Karpas-422 (cell line): ENCODE results near the gene MINDY2. TPM values are rescaled to one million over a fixed set of nuclear protein-coding genes. Genes with fewer than 3 reads are reported as not detected.
A peak's percentile ranks its signal among the peaks of the same experiment; 100 is the strongest.

Source experiments
- DNase-seq: peaks from one replicate; pipeline ENCODE4 v3.0.0-alpha.2; 2015
- H2AFZ ChIP-seq: fragments of 200-600 bp; sonication (generic); 2 replicates; pipeline ENCODE4 v1.6.1; 2014; ENCODE audit warnings: antibody characterized with exemption, low read length, mixed read lengths
- H3K27ac ChIP-seq: fragments of 200-600 bp; sonication (generic); 2 replicates; pipeline ENCODE4 v1.5.1; 2014; ENCODE audit warnings: mild to moderate bottlenecking, low read length, moderate library complexity
- H3K27me3 ChIP-seq: fragments of 200-600 bp; sonication (generic); 2 replicates; pipeline ENCODE4 v1.6.1; 2014; ENCODE audit warnings: low read length, mixed read lengths
- H3K36me3 ChIP-seq: fragments of 200-600 bp; sonication (generic); 2 replicates; pipeline ENCODE4 v1.6.1; 2014; ENCODE audit warnings: low read length, mixed read lengths; ENCODE audit not compliant: insufficient read depth
- H3K4me1 ChIP-seq: fragments of 200-600 bp; sonication (generic); 2 replicates; pipeline ENCODE4 v1.6.1; 2014; ENCODE audit warnings: mild to moderate bottlenecking, low read length, mixed read lengths
- H3K4me2 ChIP-seq: fragments of 200-600 bp; sonication (generic); 2 replicates; pipeline ENCODE4 v1.6.1; 2014; ENCODE audit warnings: low read length, low read depth, mild to moderate bottlenecking; ENCODE audit not compliant: poor library complexity, severe bottlenecking
- H3K4me3 ChIP-seq: fragments of 200-600 bp; sonication (generic); 2 replicates; pipeline ENCODE4 v1.5.1; 2014; ENCODE audit warnings: mild to moderate bottlenecking, antibody characterized with exemption, low read length, mixed read lengths
- H3K79me2 ChIP-seq: fragments of 200-600 bp; sonication (generic); 2 replicates; pipeline ENCODE4 v1.6.1; 2014; ENCODE audit warnings: mild to moderate bottlenecking, low read length, mixed read lengths
- H3K9ac ChIP-seq: fragments of 200-600 bp; sonication (generic); 2 replicates; pipeline ENCODE4 v1.6.0; 2014; ENCODE audit warnings: low read length
- H3K9me2 ChIP-seq: fragments of 200-600 bp; sonication (generic), shearing (Covaris generic); replicated peaks from 2 replicates; pipeline ENCODE4 v1.6.0; 2014; ENCODE audit warnings: mild to moderate bottlenecking, low read length, moderate library complexity; ENCODE audit not compliant: insufficient read depth
- H3K9me3 ChIP-seq: fragments of 300-700, 200-600 bp; sonication (generic); 2 replicates; pipeline ENCODE4 v1.6.1; 2014; ENCODE audit warnings: low read length, mixed read lengths
- H4K20me1 ChIP-seq: fragments of 200-600 bp; sonication (generic); 2 replicates; pipeline ENCODE4 v1.6.1; 2014; ENCODE audit warnings: mild to moderate bottlenecking, antibody characterized with exemption, low read length, low read depth; ENCODE audit not compliant: insufficient read depth
- total RNA-seq: library from RNA; depleted of rRNA; stranded (reverse); fragments of >200 nt; shearing (Covaris generic); gene quantifications from 2 replicates; pipeline ENCODE4 v1.2.3, GENCODE V29; 2014; ENCODE audit warnings: low replicate concordance; rRNA removed

Gene MINDY2, protein sequence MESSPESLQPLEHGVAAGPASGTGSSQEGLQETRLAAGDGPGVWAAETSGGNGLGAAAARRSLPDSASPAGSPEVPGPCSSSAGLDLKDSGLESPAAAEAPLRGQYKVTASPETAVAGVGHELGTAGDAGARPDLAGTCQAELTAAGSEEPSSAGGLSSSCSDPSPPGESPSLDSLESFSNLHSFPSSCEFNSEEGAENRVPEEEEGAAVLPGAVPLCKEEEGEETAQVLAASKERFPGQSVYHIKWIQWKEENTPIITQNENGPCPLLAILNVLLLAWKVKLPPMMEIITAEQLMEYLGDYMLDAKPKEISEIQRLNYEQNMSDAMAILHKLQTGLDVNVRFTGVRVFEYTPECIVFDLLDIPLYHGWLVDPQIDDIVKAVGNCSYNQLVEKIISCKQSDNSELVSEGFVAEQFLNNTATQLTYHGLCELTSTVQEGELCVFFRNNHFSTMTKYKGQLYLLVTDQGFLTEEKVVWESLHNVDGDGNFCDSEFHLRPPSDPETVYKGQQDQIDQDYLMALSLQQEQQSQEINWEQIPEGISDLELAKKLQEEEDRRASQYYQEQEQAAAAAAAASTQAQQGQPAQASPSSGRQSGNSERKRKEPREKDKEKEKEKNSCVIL
- total RNA-seq = 10.9 and 11.4 TPM in 2 replicates

DNA sequence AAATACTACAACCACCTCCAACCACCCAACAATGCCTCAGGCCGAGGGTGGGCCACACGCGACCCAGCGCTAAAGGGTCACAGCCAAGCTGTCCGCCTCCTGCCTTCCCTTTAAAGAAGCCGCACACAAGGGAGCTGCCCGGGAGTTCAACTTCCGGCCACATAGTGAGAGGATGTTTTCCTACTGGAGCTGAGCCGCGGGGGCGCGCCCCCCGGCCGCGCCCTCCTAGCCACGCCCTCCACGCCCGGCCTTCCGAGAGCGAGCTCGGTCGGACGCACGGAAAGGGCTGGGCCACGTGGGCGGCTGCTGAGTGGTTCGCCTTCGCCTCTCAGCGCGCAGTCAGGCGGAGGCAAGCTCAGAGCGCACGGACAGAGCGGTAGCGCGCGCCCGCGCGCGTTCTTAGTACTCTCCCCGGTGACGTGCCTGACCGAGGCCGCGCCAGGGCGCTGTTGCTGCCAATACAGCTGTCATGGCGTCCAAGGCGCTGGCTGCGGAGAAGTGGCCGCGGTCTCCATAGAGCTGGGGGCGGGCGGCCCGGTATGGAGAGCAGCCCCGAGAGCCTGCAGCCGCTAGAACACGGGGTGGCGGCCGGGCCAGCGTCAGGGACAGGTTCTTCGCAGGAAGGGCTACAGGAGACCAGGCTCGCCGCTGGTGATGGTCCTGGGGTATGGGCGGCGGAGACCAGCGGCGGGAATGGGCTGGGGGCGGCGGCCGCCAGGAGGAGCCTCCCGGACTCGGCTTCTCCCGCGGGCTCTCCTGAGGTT is at the start of gene MINDY2:
Gene MINDY2 (plus strand): TSS at position 446 of the 764 bp plus-strand sequence. CDS start 94 bp downstream, at position 540.
- H3K4me3 ChIP-seq = peak within 1 kb of the TSS; percentile 91
- no peaks in the 10 kb centered on the region for H3K27me3 ChIP-seq
- H3K9me2 ChIP-seq = no peaks in the 10 kb centered on the region
- DNase-seq = peak; percentile 99
- H3K9me3 ChIP-seq = no peaks in the 10 kb centered on the region
- H3K4me1 ChIP-seq = peaks cover 36% of the 10 kb centered on the region
- peak within 1 kb of the TSS; percentile 97 for H2AFZ ChIP-seq
- peaks cover 46% of the 10 kb centered on the region for H3K79me2 ChIP-seq
- peak within 1 kb of the TSS; percentile 93 for H3K4me2 ChIP-seq
- peak within 1 kb of the TSS; percentile 56 for H3K27ac ChIP-seq
- no peaks in the 10 kb centered on the region for H3K36me3 ChIP-seq
- H3K9ac ChIP-seq = peak within 1 kb of the TSS; percentile 89
- H4K20me1 ChIP-seq = no peaks in the 10 kb centered on the region

DNA sequence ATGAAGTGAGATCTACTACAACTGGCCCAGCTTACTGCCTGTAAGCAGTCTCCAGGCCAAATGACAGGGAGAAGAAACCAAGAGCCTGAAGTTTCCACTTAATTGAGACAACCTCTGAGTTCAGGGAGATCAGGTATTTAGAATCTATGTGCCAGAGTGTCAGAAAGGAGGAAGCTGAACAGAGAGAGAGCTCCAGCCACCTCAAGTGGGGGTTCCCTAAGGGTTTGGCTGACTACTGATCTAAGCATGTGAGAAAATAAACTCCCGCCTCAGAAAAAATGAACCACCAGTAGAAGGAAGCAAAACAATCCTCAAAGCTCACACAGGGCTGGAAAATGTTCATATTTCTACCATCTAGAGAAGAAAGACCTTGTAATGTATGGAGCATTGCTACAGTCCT is 46.6 kb upstream of the MINDY2 start:
- Histone ChIP-seq H3K36me3 (no peaks in the 10 kb centered on the region), H3K4me2 (peak overlapping the region; percentile 53), H3K9me3 (no peaks in the 10 kb centered on the region), H3K9ac (peak overlapping the region; percentile 29; the same call in 1 of the 2 replicates), H3K27me3 (no peaks in the 10 kb centered on the region), H3K4me1 (peaks cover 45% of the 10 kb centered on the region), H3K27ac (peak overlapping the region; percentile 78), H3K79me2 (peaks cover 99% of the 10 kb centered on the region), H4K20me1 (peaks cover 6% of the 10 kb centered on the region; the same call in 1 of the 2 replicates), H3K9me2 (no peaks in the 10 kb centered on the region), H2AFZ (no peak overlapping the region), H3K4me3 (no peak overlapping the region)
- peak; percentile 84 for DNase-seq

DNA sequence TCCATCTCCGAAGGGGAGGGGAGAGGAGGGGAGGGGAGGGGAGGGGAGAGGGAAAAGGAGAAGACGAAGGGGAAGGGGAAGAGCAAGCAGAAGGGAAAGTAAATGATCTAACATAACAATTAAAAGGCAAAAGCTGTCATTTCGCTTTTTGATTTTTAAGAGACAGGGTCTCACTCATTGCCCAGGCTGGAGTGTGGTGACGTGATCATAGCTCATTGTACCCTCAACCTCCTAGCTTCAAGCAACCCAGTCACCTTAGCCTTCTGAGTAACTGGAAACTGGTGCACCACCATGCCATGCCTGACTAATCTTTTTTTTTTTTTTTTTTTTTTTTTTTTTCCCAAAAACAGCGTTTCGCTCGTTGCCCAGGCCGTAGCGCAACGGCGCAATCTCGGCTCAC is 44.2 kb upstream of the MINDY2 start:
- H3K9me2 ChIP-seq = no peaks in the 10 kb centered on the region
- H3K79me2 ChIP-seq = peaks cover 100% of the 10 kb centered on the region
- no peak overlapping the region for H3K27ac ChIP-seq
- no peak overlapping the region for H2AFZ ChIP-seq
- H3K4me2 ChIP-seq = no peak overlapping the region
- H3K9ac ChIP-seq = no peak overlapping the region
- H3K4me1 ChIP-seq = peaks cover 45% of the 10 kb centered on the region
- no peak overlapping the region for H3K4me3 ChIP-seq
- H3K9me3 ChIP-seq = no peaks in the 10 kb centered on the region
- H3K36me3 ChIP-seq = no peaks in the 10 kb centered on the region
- no peaks in the 10 kb centered on the region for H3K27me3 ChIP-seq
- peaks cover 11% of the 10 kb centered on the region; the same call in 1 of the 2 replicates for H4K20me1 ChIP-seq
- no peak for DNase-seq

DNA sequence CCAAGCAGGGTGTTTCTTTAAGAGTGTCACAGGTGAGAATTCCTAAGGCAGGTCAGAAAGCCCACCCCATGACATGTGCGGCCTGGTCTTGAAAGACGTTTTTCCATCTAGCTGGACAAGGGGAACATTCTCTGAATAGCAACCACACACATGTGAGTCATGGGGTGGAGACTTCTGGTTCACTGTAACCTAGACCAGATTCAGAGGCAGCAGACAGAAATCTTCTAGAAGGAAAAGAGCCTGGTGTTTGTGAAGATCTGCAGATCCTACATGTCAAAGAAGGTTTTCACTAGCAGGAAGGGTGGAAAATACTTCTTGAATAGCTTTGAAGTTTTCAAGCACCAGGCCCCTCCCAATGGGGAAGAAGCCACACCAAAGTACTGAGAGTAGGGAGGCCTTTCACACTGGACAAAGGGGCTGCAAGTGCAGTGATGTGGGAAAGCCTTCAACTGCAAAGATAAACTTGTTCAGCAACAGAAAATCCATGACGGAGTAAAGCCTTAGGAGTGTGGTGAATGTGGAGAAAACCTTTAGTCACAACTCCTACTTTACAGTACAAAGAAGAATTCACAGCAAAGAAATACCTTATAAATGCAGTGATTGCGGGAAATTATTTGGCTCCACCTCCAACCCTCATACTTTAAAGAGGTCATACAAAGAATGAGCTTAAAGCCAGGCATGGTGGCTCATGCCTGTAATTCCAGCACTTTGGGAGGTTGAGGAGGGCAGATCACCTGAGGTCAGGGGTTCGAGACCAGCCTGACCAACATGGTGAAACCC is 39.2 kb upstream of the MINDY2 start:
- H3K4me3 ChIP-seq = no peak overlapping the region
- H4K20me1 ChIP-seq = peaks cover 16% of the 10 kb centered on the region; the same call in 1 of the 2 replicates
- no peak overlapping the region for H3K4me2 ChIP-seq
- H3K27me3 ChIP-seq = no peaks in the 10 kb centered on the region
- H3K9me3 ChIP-seq = no peaks in the 10 kb centered on the region
- no peak overlapping the region for H3K27ac ChIP-seq
- H3K4me1 ChIP-seq = peaks cover 34% of the 10 kb centered on the region
- no peaks in the 10 kb centered on the region for H3K36me3 ChIP-seq
- H3K79me2 ChIP-seq = peaks cover 100% of the 10 kb centered on the region
- no peaks in the 10 kb centered on the region for H3K9me2 ChIP-seq
- DNase-seq = no peak
- no peak overlapping the region for H2AFZ ChIP-seq
- H3K9ac ChIP-seq = no peak overlapping the region

DNA sequence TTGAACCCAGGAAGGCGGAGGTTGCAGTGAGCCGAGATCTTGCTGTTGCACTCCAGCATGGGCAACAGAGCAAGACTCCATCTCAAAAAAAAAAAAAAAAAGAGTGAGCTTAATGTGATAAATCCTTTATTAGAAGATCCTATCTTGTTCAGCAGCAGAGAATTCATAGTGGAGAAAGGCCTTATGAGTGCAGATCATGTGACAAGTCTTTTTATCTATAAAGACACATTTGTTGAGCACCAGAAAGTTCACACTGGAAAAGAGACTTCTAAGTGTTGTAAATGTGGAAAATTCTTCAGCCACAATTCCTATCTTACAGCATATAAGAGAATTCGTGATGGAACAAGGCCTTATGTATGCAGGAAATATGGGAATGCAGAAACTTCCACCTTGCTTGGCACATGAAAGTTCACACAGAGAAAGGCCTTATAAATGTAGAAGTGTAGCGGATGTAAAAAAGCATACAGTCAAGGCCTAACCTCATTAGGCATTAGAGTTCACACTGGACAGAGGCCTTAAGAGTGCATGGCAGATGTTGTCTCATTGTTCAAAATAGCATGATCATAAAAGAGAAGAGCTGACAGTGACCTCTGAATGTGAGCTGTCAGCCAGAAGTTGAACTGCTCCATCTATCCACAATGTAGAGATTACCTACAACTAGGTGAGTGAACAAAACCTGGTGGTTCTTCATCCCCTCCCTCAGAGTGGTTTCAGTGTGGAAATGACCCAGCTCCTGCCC is 38.3 kb upstream of the MINDY2 start:
- Histone ChIP-seq H3K9me2 (no peaks in the 10 kb centered on the region), H3K4me3 (no peak overlapping the region), H3K27me3 (no peaks in the 10 kb centered on the region), H3K9me3 (no peaks in the 10 kb centered on the region), H3K79me2 (peaks cover 100% of the 10 kb centered on the region), H3K27ac (no peak overlapping the region), H2AFZ (no peak overlapping the region), H3K4me1 (peaks cover 35% of the 10 kb centered on the region), H3K4me2 (no peak overlapping the region), H3K9ac (no peak overlapping the region), H4K20me1 (peaks cover 16% of the 10 kb centered on the region; the same call in 1 of the 2 replicates), H3K36me3 (no peaks in the 10 kb centered on the region)
- DNase-seq = no peak

DNA sequence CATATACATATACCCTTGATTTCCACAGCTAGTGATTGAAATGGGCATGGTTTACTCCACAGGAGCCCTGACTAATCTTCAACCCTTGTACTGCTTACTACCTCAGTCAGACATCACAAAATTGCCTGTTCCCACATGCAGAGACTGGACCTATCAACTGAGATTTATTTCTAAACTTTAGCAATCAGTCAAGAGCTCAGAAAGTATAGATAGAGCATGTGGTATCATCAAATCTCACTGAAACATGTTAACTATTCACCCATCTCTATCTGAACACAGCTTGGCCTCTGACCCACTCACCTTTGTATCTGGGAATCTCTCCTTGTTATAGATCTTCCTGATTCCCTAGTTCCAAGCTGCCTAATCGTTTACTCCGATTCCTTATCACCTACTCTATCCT is 36.2 kb upstream of the MINDY2 start:
- Histone ChIP-seq H3K4me1 (peaks cover 45% of the 10 kb centered on the region), H3K36me3 (no peaks in the 10 kb centered on the region), H3K9me3 (no peaks in the 10 kb centered on the region), H3K9ac (no peak overlapping the region), H4K20me1 (0 out of 2 replicates have a peak, but pooled peaks cover 8% of the 10 kb centered on the region), H3K27ac (no peak overlapping the region), H3K4me3 (no peak overlapping the region), H3K9me2 (no peaks in the 10 kb centered on the region), H3K27me3 (no peaks in the 10 kb centered on the region), H3K79me2 (peaks cover 98% of the 10 kb centered on the region), H2AFZ (no peak overlapping the region), H3K4me2 (no peak overlapping the region)
- DNase-seq = no peak

DNA sequence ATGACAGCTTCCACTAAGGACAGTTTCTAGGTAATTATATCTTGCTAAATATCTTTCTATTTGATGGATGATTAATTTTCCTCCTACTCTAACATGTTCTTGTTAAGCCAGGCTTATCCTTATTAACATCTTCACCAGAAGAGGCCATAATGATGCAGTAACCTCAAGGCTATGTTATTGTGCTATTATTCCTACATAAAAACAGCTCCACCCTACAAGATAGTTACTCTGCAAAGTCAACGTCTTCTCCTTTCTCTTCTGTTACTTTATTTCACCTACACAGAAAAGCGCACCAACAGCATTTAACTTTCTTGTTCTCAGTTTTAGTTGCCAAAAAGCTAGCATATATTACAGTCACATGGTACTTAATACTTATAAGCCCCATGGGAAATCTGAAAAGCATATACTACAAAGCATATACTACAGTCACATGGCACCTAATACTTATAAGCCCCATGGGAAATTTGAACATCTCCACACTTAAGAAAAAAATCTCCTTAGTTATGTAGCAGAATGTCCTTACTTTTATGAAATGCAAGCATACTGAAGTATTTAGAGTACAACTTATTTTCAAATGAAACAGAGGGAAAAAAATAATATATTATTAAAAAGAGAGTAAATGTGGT is 35.0 kb upstream of the MINDY2 start:
- H3K4me1 ChIP-seq = peaks cover 51% of the 10 kb centered on the region
- no peak for DNase-seq
- H3K36me3 ChIP-seq = no peaks in the 10 kb centered on the region
- H3K27me3 ChIP-seq = no peaks in the 10 kb centered on the region
- 0 out of 2 replicates have a peak, but pooled peaks cover 8% of the 10 kb centered on the region for H4K20me1 ChIP-seq
- no peak overlapping the region; the same call in 1 of the 2 replicates for H3K27ac ChIP-seq
- H3K79me2 ChIP-seq = peaks cover 98% of the 10 kb centered on the region
- H3K9me3 ChIP-seq = no peaks in the 10 kb centered on the region
- H3K4me2 ChIP-seq = peak overlapping the region; percentile 19
- H3K9me2 ChIP-seq = no peaks in the 10 kb centered on the region
- H2AFZ ChIP-seq = no peak overlapping the region
- H3K4me3 ChIP-seq = no peak overlapping the region
- H3K9ac ChIP-seq = no peak overlapping the region
